ENCODE data around the gene GPATCH2. TPM values are rescaled to one million over a fixed set of nuclear protein-coding genes. Genes with fewer than 3 reads are reported as not detected.

The GPATCH2 gene
- total and polyA plus RNA-seq, 10 of the 15 experiments (the other 5 are each of a cell fraction or from before 2014, with no cell fraction given) = 3.2 to 12.2 (median 5.4) TPM

- TF ChIP-seq E4F1 (IDR thresholded peaks at IDR 0.05; ENCODE audit: borderline replicate concordance, partially characterized antibody) (no peak), IKZF2 (IDR thresholded peaks at IDR 0.05) (no peak), CBX5 (IDR thresholded peaks at IDR 0.05; ENCODE audit: low read depth) (no peak)
Observed at GRCh38 chr1:217647791-217648190, 16.9 kb upstream of the GPATCH2 start (continued).

- no TSS peak for BruUV-seq (replicated peaks)
- WGBS (ENCODE audit: insufficient coverage, insufficient replicate concordance, low lambda C conversion rate, missing lambda C conversion rate) = 57% methylated on average over 6 of the region's 6 CpGs
- H3K4me3 ChIP-seq = no peak overlapping the region
Observed at GRCh38 chr1:217642455-217642854, 11.6 kb upstream of the GPATCH2 start.

More at GRCh38 chr1:217642455-217642854, 11.6 kb upstream of the GPATCH2 start:
- Histone ChIP-seq H3K9me3 (replicated peaks; ENCODE audit: control insufficient read depth, insufficient read depth, low read length) (no peaks in the 10 kb centered on the region), H3K4me2 (ENCODE audit: control insufficient read depth, insufficient read depth) (no peak overlapping the region), H3K27ac (ENCODE audit: control insufficient read depth, insufficient read depth) (no peak overlapping the region), H3K36me3 (ENCODE audit: control insufficient read depth in 2 of 2, insufficient read depth in 2 of 2, low read length in 1 of 2) (no peaks in the 10 kb centered on the region), H4K20me1 (ENCODE audit: control insufficient read depth, insufficient read depth) (no peaks in the 10 kb centered on the region), H3K9ac (ENCODE audit: control insufficient read depth, insufficient read depth, low read length) (no peak overlapping the region), H2AFZ (ENCODE audit: control insufficient read depth, low read depth, low read length) (no peak overlapping the region), H3K79me2 (ENCODE audit: control insufficient read depth, insufficient read depth, low read length) (no peaks in the 10 kb centered on the region), H3K27me3 (replicated peaks in 1 of 2; ENCODE audit: control insufficient read depth in 2 of 2, insufficient read depth in 2 of 2, low read length in 1 of 2) (no peaks in the 10 kb centered on the region), H3K4me1 (ENCODE audit: control insufficient read depth, insufficient read depth, low read length) (no peaks in the 10 kb centered on the region)
- intact Hi-C loops (cut with micrococcal nuclease; ENCODE audit: unreplicated experiment) (no loop called here), in situ Hi-C loops (cut with MboI) (no loop called here)
- ChIA-PET SMC1A (ENCODE audit: uncharacterized antibody, unreplicated experiment) (no interaction called here), CTCF (no interaction called here), POLR2A (no interaction called here), RAD21 (ENCODE audit: unreplicated experiment) (no interaction called here)
- ATAC-seq (no peak), FAIRE-seq (no peak), DNase-seq (ENCODE audit: low read depth, low spot score) (no peak)
- no peak for TF ChIP-seq ESRRA (IDR thresholded peaks at IDR 0.05; ENCODE audit: low read length)

Measured in GM12878 (cell line).